BJ (cell line): ENCODE results near the gene ANKS1A. TPM values are rescaled to one million over a fixed set of nuclear protein-coding genes. Genes with fewer than 3 reads are reported as not detected.

Experiments
- CTCF ChIA-PET: fragments of 350-600 bp; formaldehyde crosslinking; extraction: SDS; loops from one replicate; lab custom pipeline; 2021; ENCODE audit warnings: antibody characterized with exemption, inconsistent platforms; lab: Yijun Ruan, JAX
- POLR2A ChIA-PET: fragments of 300-600 bp; sonication (Branson Sonifier 250); formaldehyde crosslinking; extraction: SDS; loops from one replicate; lab custom pipeline; 2021; ENCODE audit warnings: antibody characterized with exemption; lab: Charles Lee
- DNase-seq: peaks from one replicate; pipeline ENCODE4 v3.0.0-alpha.2; 2011; ENCODE audit warnings: low read depth
- H3K27me3 ChIP-seq: 2 replicates; pipeline ENCODE4 v1.6.0; 2011; ENCODE audit warnings: low read length; ENCODE audit not compliant: control insufficient read depth, insufficient read depth
- H3K36me3 ChIP-seq: 2 replicates; pipeline ENCODE4 v1.5.1; 2011; ENCODE audit warnings: low read length; ENCODE audit not compliant: control insufficient read depth, insufficient read depth
- H3K4me3 ChIP-seq: 2 replicates; pipeline ENCODE4 v1.5.1; 2011; ENCODE audit warnings: low read depth, mild to moderate bottlenecking, control low read depth, low read length
- CTCF ChIP-seq: IDR thresholded peaks from 2 replicates; pipeline ENCODE4 v1.5.1; 2011; ENCODE audit warnings: low read depth, mild to moderate bottlenecking, control low read depth, inconsistent platforms, low read length, moderate library complexity; ENCODE audit not compliant: insufficient read depth
- polyA plus RNA-seq: library from polyadenylated mRNA; depleted of rRNA; stranded (reverse); fragments of >200 nt; gene quantifications from 2 replicates; pipeline ENCODE4 v1.2.3, GENCODE V29; 2011

ANKS1A gene
- polyA plus RNA-seq, 1 experiment = 4.2 TPM

GRCh38 chr6:35067234-35067633 lies 178.2 kb downstream of the ANKS1A start:
- CTCF ChIA-PET = interaction anchor here (0.6 kb wide), 1 partner anchor 78 kb away, joined by 4 read pairs; no protein-coding TSS in a partner anchor
- TF ChIP-seq CTCF = no peak
- DNase-seq = no peak
- POLR2A ChIA-PET = no interaction called here
- Histone ChIP-seq H3K36me3 (peaks cover 9% of the 10 kb centered on the region), H3K27me3 (no peaks in the 10 kb centered on the region), H3K4me3 (no peak overlapping the region)

GRCh38 chr6:35068206-35068605 lies 179.2 kb downstream of the ANKS1A start:
- Histone ChIP-seq H3K27me3 (no peaks in the 10 kb centered on the region), H3K4me3 (no peak overlapping the region), H3K36me3 (peaks cover 7% of the 10 kb centered on the region)
- no peak for DNase-seq
- CTCF ChIA-PET = interaction anchor here (1.0 kb wide), 1 partner anchor 39 kb away, joined by 3 read pairs; no protein-coding TSS in a partner anchor
- TF ChIP-seq CTCF = no peak
- POLR2A ChIA-PET = no interaction called here

- POLR2A ChIA-PET = no interaction called here
Measured at GRCh38 chr6:35068644-35069043, 179.6 kb downstream of the ANKS1A start.

GRCh38 chr6:35069262-35069661 lies 180.2 kb downstream of the ANKS1A start:
- DNase-seq = no peak
- no peaks in the 10 kb centered on the region for H3K27me3 ChIP-seq
- POLR2A ChIA-PET = interaction anchor here (0.6 kb wide), 1 partner anchor 533 kb away, joined by 3 read pairs; no protein-coding TSS in a partner anchor
- TF ChIP-seq CTCF = no peak
- H3K36me3 ChIP-seq = peaks cover 7% of the 10 kb centered on the region
- no peak overlapping the region for H3K4me3 ChIP-seq
- CTCF ChIA-PET = interaction anchor here (1.0 to 1.7 kb wide), 3 partner anchors 8 to 20 kb away, joined by 3 to 4 read pairs (median 4); no protein-coding TSS in a partner anchor

More at GRCh38 chr6:35068644-35069043, 179.6 kb downstream of the ANKS1A start:
- Histone ChIP-seq H3K27me3 (no peaks in the 10 kb centered on the region), H3K36me3 (peaks cover 8% of the 10 kb centered on the region), H3K4me3 (no peak overlapping the region)
- TF ChIP-seq CTCF = no peak
- CTCF ChIA-PET = interaction anchor here (1.0 kb wide), 2 partner anchors 7 to 38 kb away, joined by 3 to 4 read pairs; no protein-coding TSS in a partner anchor
- no peak for DNase-seq

GRCh38 chr6:35070111-35070510 lies 181.1 kb downstream of the ANKS1A start:
- ChIA-PET POLR2A (no interaction called here), CTCF (interaction anchor here (1.1 to 1.7 kb wide), 2 partner anchors 11 to 19 kb away, joined by 3 to 4 read pairs; no protein-coding TSS in a partner anchor)
- H3K36me3 ChIP-seq = peaks cover 5% of the 10 kb centered on the region; the same call in 1 of the 2 replicates
- no peak for DNase-seq
- no peaks in the 10 kb centered on the region for H3K27me3 ChIP-seq
- no peak overlapping the region for H3K4me3 ChIP-seq
- no peak for TF ChIP-seq CTCF
